Measurements from ENCODE around the gene EFEMP2.
"Not testable (repeated sequence)": the region's sequence is repeated elsewhere in the genome, so short reads cannot be mapped to it uniquely, and the experiment has no call there.

The EFEMP2 gene

DNA sequence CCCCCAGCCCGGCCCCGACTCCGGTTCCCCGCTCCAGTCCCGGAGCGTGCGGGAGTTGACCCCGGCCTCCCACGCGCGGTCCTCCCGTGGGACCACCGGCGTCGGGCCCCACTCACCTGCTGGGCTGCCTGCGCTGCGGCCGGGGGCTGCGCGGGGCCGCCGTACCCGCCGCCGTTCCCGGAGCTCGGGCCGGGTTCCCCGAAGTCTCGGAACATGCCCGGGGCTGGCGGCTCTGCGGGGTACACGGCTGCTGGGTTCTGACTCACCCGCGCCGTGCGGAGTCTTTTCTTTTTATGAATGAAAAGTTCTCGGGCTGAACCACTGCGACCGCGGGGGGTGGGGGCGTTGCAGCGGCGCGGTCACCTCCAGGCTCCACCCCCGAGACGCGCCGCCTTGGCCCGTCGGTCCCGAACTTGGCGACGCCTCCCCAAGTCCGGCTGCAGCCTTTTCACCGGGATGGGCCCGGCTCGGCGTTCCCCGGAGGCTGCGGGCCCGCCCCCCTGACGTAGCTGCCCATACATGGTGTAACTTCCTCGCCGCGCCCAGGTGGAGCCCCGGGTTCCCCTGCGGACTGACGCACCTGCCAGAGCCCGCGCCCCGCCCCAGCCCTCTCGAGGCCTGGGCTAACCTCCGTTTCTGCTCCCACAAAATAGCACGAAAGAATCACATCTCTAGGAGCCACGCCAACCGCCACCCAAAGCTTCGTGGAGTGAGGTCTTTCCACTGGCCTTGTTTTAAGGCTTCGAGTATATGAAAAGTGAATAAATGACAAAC, 27.7 kb upstream of the EFEMP2 start, which contains the start of gene FOSL1:
Gene FOSL1 (minus strand): TSS at position 264 of the 774 bp plus-strand sequence. CDS start 49 bp downstream, at position 215.
- peak; percentile 79 to 95 (median 84) for DNase-seq (ENCODE audit: low read depth in 4 of 4, low spot score in 1 of 4)

DNA sequence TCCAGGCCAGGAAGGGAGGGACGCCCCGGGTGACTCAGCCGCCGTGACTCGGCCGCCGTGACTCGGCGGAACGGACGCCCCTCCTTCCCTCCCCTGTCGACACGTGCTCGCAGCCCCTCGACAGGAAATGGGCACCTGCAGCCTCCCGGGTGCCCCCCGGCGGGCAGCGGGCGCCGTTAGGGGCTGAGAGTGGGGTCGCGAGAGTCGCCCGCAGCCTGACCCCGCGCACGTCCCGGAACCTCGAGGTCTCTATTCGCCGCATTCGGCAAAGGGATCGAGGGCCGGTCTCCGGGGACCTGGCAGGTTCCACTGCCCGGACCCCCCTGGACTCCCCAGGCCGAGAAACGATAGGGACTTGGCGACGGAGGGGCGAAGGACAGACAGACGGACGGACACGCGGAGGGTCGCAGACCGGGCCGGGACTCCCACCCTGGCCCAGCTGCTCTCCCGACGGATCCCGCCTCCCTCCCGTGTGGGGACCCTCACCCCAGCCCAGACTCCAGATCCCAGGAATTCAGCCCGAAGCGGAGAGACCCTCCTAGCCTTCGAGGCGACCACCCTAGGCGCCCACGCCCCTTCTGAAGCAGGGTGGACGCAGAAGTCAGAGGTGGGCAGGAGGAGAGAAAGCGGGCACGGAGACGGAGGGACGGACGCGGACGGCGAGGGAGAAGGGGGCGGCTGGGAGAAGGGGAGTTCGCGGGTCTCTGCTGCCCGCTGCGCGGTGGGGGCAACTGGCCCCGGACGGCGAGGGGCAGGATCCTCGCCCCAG, 26.9 kb upstream of the EFEMP2 start:
- DNase-seq (ENCODE audit: low read depth in 4 of 4, low spot score in 1 of 4), result peak in 3 of 4 experiments; percentile 58 to 78 (median 67)

DNA sequence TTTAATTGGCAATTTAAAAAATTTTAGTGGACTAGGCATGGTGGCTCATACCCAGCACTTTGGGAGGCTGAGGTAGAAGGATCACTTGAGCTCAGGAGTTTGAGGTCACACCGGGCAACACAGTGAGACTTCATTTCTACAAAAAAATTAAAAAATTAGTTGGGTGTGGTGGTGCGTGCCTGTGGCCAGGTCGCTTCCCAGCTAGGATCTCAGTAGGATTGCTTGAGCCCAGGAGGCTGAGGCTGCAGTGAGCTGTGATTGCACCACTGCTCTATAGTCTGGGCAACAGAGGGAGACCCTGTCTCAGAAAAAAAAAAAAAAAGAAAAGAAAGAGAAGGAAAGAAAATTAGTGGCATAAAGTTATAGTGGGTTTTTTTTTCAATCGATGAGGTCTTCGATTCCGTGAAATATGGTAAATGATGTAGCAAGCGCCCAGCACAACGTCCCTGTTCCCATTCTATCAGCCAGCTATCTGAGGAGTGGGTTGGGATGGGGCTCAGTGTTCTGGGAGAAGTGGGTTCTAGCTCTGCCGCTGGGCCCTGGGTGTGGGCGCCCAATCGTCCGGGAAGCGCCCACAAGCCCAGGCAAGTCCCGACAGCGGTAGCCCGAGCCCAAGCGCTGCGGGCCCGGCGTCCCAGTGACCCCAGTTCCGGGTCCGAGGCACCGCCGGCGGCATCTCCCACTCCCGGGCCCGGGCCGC, 26.2 kb upstream of the EFEMP2 start:
- DNase-seq (ENCODE audit: low read depth in 4 of 4, low spot score in 1 of 4), result no peak

DNA sequence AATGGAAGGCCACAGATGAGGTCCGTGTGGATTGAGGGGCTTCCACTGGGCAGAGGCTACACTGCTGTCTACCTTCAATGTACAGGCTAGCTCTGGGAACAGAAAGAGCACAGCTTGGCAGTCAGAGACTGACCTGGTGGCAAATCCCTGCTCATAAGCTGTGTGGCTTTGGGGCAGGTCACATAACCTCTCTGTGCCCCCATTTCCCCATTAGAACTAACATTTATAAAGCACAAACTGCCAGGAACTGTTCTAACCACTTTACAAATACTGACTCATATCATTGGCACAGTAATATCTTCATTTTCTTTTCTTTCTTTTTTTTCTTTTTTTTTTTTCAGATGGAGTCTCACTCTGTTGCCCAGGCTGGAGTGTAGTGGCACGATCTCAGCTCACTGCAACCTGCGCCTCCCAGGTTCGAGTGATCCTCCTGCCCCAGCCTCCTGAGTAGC, 24.4 kb upstream of the EFEMP2 start:
- DNase-seq (ENCODE audit: low read depth in 4 of 4, low spot score in 1 of 4), result no peak

DNA sequence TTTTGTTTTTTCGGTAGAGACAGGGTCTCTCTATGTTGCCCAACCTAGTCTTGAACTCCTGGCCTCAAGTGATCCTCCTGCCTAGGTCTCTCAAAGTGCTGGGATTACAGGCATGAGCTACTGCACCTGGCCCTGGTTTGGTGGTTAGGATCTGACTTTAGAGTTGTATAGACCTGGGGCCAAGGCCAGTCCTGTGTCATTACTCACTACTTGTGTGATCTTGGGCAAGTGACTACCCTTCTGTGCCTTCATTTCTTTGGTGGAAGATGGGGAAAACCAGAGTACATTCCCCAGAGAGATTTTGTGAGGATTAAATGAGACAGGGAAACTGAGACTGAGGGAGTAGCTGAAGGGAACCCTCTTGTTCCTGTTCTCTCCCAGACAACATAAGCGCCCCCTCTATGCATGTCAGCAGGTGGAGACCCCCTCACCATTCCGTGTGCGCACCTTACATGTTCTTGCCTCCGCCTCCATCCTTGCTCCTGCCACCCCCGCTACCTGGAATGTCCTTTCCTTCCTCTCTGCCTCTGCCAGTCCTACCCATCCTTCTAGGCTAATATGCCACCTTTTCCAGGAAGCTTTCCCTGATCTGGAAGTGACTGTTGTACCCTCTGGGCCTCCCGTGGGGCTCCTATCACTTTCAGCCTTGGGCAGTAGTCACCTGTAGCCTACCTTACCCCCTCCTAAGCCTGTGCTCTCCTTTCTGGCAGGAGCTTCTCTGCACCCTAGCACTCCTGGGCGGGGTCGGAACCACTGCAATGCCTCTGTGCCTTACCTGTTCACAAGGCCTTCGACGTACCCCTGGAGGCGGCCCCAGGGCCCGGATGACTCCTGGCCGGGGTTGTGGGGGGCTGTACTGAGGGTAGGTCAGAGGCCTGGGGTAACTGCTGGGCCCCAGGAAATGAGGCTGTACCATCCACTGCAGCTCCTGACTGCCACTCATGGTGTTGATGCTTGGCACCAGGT, 23.7 kb upstream of the EFEMP2 start:
- DNase-seq (ENCODE audit: low read depth in 4 of 4, low spot score in 1 of 4), result no peak

DNA sequence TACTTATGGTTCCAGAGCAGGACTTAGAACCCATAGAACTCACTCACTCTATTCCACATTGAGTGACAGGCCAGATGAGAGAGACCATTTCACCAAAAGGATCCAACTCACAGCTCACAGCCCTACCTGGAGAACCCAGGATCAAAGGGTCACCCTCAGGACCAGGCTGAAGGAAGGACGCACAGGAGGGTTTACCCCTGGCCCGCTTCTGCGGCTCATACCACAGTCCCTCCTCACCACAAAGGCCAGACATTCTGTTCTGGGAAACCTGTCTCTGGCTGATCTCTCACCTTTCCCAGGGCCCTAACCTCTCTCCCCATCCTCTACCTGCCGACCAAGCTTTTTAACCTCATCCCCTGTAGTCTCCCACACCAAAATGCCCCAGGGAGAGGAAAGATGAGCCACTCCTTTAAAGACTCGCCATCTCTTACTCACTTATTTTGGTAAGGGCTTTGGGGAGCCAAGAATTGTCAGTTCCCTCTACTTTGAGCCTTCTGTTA, 22.9 kb upstream of the EFEMP2 start:
- DNase-seq (ENCODE audit: low read depth in 4 of 4, low spot score in 1 of 4), result no peak

DNA sequence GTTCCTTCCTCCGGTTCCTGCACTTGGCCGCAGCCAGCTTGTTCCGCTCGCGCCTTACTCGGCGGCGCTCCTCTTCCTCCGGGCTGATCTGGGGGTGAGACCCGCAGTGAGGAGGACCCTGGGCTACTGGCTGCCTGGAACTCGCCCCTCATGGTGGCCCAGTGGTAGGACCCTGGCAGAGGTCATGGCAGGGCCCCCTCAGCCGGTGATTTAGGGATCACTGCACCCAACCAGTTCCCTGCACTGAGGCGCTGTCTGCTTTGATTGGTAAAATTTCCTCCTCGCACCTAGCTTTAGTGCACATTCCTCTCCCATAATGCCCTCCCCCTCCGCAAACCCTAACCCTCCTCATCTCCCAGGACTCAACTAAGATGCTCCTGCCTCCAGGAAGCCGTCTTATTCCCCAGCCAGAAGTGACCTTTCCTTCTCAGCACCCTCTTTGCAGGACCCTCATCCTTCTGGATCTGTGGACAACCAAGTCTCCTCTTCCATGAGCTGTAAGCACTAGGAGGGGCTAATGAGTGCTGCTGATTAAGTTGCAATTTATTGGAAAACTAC, 21.5 kb upstream of the EFEMP2 start:
- no peak for DNase-seq (ENCODE audit: low read depth in 4 of 4, low spot score in 1 of 4)

DNA sequence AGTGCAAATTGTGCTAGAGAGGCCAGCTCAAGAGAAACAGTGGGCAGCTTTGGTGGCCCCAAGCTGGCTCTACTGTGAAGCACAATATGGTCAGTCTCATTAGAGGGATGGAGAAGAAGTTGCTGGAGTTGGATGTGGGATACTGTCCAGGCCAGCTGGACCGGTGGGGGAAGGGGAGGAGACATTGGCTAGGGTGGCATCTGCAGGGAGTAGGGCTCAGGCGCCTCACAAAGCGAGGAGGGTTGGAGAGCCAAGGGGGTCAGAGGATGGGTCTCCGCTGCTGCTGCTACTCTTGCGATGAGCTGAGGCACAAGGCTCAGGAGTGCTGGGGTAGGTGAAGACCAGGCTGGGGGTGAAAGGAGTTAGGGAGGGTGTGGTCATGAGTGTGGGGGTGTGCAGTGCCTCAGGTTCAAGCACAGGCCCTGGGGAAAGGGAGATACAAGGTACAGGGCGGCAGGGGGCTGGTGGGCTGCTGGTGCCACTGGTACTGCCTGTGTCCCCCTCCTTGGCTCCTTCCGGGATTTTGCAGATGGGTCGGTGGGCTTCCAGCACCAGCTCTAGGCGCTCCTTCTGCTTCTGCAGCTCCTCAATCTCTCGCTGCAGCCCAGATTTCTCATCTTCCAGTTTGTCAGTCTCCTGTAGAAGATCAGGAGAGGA, 20.2 kb upstream of the EFEMP2 start:
- no peak for DNase-seq (ENCODE audit: low read depth in 4 of 4, low spot score in 1 of 4)

DNA sequence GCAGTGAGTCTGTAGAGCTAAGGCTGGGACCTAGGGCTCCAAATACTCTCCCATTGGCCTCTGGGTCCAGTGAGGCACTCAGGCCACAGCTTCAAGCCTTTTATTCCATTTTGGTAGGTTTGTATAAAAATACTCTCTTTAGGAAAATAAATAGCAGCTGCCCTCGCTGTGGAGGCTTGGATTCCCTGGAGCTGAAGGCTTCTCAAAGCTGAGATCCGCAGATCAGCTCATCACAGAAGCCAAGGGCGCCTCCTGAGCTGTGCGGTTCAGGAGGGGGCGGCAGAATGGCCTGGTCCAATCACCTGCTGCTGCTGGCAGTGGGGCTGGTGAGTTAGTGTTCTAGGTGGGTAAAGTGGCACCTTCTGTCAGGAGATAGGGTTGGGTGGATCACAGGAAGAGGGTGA, 19.5 kb upstream of the EFEMP2 start:
- not testable (repeated sequence) for DNase-seq (ENCODE audit: low read depth in 4 of 4, low spot score in 1 of 4)

DNA sequence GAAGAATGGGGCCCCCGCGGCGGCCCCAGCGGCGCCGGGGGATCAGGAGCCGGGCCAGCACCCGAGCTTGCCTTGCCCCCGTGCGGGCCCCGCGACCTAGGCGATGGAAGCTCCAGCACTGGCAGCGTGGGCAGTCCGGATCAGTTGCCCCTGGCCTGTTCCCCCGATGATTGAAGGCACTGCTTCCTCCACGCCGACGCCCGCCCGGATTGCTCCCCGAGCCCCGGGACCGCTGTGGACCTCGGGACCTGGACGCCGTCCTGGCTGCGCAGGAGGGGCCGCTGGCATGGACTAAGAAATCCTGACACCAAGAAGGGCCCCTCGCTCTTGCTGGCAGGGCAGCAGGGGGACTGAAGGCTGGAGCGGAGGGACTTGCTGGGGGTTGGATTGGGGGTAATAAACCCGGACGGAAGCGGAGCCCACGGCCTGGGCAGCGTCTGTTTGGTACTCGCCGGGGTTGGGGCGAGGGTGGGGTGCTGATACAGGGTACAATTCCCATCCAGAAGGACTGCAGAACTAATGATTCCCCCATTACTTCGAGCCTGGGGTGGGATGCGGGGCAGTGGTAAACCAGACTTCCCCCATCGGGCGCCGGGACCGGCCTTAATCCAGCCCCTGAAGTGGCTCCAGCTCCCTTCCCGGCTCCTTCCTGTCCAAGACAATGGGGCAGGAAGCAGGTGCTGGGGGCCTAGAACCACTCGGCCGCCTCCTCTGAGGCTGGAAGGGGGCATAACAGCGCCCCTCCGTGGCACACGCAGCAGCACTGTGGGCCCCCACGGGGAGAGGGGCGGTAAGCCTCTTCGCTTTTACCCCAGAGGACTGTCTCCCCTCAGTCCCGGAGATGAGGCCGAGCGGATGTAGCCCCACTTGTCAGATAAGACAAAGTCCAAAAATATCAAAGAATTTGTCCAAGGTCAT, 18.9 kb upstream of the EFEMP2 start:
- no peak for DNase-seq (ENCODE audit: low read depth in 4 of 4, low spot score in 1 of 4)

DNA sequence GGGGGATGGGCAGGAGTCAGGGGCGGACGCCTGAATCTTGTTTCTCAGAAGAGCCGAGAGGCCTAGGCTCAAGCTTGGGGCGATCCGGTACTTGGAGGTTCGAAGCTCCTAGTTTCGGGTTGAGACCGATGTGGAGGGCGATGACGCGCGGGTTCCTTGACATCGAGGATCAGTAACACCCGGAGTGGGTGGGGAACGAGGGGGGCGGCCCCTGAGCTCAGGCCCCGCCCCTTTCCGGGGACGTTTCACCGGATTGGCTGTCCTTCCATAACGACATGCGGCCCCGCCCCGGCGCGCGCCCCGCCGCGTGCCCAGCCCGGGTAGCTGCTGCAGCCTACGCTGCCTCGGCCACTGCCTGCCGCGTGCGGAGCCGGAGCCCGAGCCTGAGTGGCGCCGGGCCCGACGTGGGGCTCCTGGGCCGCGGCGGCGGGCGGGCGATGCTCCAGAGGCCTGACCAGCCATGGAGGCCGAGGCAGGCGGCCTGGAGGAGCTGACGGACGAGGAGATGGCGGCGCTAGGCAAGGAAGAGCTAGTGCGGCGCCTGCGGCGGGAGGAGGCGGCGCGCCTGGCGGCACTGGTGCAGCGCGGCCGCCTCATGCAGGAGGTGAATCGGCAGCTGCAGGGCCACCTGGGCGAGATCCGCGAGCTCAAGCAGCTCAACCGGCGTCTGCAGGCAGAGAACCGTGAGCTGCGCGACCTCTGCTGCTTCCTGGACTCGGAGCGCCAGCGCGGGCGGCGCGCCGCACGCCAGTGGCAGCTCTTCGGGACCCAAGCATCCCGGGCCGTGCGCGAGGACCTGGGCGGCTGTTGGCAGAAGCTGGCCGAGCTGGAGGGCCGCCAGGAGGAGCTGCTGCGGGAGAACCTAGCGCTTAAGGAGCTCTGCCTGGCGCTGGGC, 18.0 kb upstream of the EFEMP2 start, which contains the start of gene CCDC85B:
Gene CCDC85B (plus strand): TSS at position 350 of the 895 bp plus-strand sequence. CDS start 111 bp downstream, at position 461.
- peak; percentile 94 to 99 (median 96) for DNase-seq (ENCODE audit: low read depth in 4 of 4, low spot score in 1 of 4)

DNA sequence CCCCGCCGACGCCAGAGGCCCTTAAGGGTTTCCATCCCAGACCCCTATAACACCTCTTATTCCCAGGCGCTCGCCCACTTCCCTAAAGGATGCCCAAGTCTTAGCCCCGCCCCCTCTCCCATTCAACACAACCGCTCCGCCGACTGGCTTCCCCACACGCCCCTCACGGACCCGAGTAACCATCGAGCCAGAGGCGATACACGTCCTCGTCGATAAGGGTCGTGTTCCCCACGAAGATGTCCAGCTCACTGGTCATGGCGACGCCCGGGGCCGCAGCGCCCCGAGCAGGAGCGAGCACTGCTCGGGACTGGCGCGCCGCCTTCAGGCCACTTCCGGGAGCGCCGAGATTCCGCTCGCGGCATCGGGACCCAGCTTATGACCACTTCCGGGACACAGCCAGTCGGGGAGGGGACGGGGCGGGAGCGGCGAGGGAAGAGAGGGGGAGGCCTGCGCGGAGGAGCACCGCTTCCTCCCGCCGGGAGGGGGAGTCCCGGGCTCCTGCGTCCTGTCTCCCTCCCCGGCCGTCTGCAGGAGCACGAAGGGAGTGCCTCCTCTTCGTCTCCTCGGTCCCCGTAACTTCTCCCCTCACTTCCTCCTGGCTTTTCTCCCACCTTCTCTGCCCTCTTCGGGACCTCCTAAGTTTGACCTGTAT, 15.7 kb upstream of the EFEMP2 start, which contains the start of gene FIBP:
Gene FIBP (minus strand): TSS at position 309 of the 652 bp plus-strand sequence. CDS start 53 bp downstream, at position 256.
- DNase-seq (ENCODE audit: low read depth in 4 of 4, low spot score in 1 of 4), result peak; percentile 88 to 97 (median 94)

DNA sequence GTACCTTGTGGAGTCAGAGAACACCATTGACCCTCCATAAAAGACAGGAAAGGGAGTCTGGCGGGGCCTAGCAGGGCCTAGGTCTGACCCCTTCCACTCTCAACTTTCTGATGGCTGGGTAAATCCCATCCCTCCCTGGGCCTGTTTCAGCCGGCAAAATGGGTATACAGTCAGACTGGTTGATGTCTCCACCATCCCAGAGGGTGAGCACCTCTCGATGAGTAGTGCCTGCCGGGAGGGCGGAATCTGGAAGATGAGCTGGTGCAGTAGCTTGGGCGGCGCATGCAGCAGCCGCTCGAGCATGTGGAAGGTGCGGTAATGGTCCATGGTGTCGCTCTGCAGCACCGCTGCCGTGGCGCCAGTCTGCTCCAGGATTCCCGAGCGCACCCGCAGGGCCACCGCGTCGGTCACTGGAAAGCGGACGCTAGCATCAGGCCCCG, 15.1 kb upstream of the EFEMP2 start:
- no peak for DNase-seq (ENCODE audit: low read depth in 4 of 4, low spot score in 1 of 4)

DNA sequence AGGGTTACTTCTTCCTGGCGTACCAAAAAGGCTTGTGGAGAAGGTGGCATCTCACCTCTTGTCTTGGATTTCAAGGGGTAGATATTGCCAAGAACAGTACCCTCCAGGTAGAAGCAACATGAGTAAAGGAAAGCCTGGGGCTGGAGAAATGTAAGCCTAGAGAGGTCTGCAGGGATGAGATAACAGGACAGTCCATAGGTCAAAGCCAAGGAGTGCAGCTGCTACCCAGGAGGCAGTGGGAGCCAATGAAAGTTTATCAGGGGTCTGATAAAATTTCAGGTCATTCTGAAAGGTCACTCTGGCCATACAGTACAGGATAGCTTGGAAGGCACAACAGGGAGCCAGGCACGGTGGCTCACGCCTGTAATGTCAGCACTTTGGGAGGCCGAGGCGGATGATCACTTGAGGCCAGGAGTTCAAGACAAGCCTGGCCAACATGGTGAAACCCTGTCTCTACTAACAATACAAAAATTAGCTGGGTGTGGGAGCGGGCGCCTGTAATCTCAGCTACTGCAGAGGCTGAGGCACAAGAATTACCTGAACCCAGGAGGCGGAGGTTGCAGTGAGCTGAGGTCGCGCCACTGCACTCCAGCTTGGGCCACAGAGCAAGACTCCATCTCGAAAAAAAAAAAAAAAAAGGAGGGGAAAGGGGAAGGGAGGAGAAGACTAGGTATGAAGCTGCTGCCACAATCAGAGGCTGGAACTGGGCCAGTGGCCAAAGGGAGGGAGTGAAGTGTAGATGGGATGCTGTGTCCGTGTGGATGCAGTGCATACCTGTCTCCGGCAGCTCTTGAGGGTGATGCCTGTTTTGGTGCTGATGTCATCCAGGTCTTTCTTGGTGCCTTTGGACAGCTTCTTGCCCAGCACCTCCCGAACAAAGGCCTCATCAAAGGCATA, 14.5 kb upstream of the EFEMP2 start:
- no peak for DNase-seq (ENCODE audit: low read depth in 4 of 4, low spot score in 1 of 4)

DNA sequence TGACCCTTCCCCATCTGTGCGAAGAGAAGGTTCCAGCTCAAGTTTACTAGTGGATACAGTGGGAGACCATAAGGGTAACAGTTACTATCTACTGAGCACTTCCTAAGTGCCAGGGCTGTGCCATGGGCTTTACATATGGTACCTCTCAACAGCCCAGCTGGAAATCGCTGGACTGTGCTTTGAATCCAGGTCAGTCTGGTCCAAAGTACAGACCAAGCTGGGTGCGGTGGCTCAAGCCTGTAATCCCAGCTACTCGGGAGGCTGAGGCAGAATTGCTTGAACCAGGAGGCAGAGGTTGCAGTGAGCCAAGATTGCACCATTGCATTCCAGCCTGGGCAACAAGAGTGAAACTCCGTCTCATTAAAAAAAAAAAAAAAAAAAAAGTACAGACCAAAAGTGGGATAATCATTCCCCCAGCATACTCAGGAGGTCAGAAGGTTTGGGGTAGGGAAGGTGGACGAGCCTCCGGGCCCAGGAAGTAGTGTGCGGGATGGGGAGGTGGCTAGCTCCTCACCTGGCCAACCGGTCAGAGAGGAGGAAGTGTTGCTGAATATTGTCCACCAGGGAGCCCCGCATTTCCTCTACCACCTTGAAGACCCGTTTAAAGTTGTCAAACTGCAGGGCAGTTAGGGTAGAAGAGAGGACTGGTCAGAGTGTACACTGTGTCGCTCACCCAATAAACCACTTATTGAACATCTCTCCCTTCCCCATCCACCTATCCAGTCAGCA, 13.4 kb upstream of the EFEMP2 start:
- no peak for DNase-seq (ENCODE audit: low read depth in 4 of 4, low spot score in 1 of 4)

Data from stimulated activated CD4-positive, alpha-beta T cell treated with anti-CD3 and anti-CD28 coated beads, Interleukin-1b, Interleukin-23, amount 100 ng/mL, for 24 hours (primary cell).